Naive thymus-derived CD4-positive, alpha-beta T cell (primary cell): ENCODE measurements around the gene TANC2. TPM values are rescaled to one million over a fixed set of nuclear protein-coding genes. Genes with fewer than 3 reads are reported as not detected.

Experiments
- ATAC-seq: fragments of 150-1000 bp; cut with Tn5 transposase; 2 replicates; pipeline ENCODE4 v1.10.0; 2021; ENCODE audit warnings: mild to moderate bottlenecking, moderate library complexity
- CTCF ChIA-PET: fragments of 350-600 bp; sonication (Branson Sonifier 250); formaldehyde crosslinking; loops from one replicate; lab custom pipeline; 2021; ENCODE audit warnings: antibody characterized with exemption; lab: Charles Lee
- POLR2A ChIA-PET: fragments of 350-600 bp; sonication (Branson Sonifier 250); formaldehyde crosslinking; loops from one replicate; lab custom pipeline; 2021; ENCODE audit warnings: antibody characterized with exemption, inconsistent platforms; lab: Charles Lee
- DNase-seq, 9 donors: peaks; one replicate each; pipeline versions ENCODE4 v3.0.0 to v3.0.0-alpha.2; 2020 to 2022; ENCODE audit warnings: mixed read lengths in 1 of 9
- H3K27ac ChIP-seq: one replicate; pipeline ENCODE4 v1.7.0; 2013; ENCODE audit warnings: mild to moderate bottlenecking, low read depth, low read length, moderate library complexity
- H3K27me3 ChIP-seq, 2 donors: one replicate each; pipeline ENCODE4 v1.7.0; 2013; ENCODE audit warnings: low read length in 2 of 2, mild to moderate bottlenecking in 2 of 2, moderate library complexity in 2 of 2; ENCODE audit not compliant: control insufficient read depth in 2 of 2, insufficient read depth in 2 of 2
- H3K36me3 ChIP-seq, 3 experiments: 1 replicate in 2 of 3; 2 replicates in 1 of 3; pipeline ENCODE4 v1.7.0; 2013; ENCODE audit warnings: low read length in 3 of 3, mild to moderate bottlenecking in 3 of 3, moderate library complexity in 1 of 3; ENCODE audit not compliant: insufficient read depth in 3 of 3, control insufficient read depth in 2 of 3
- H3K4me1 ChIP-seq, 2 donors: one replicate each; pipeline ENCODE4 v1.7.0; 2013; ENCODE audit warnings: low read length in 2 of 2, mild to moderate bottlenecking in 2 of 2, moderate library complexity in 1 of 2; ENCODE audit not compliant: control insufficient read depth in 2 of 2, insufficient read depth in 2 of 2
- H3K4me3 ChIP-seq: 2 replicates; pipeline ENCODE4 v1.7.0; 2013; ENCODE audit warnings: mild to moderate bottlenecking, low read length
- H3K9me3 ChIP-seq, 3 experiments: 1 replicate in 2 of 3; 2 replicates in 1 of 3; pipeline ENCODE4 v1.7.0; 2013; ENCODE audit warnings: low read length in 3 of 3; ENCODE audit not compliant: control insufficient read depth in 2 of 3
- H3K27ac Mint-ChIP-seq, 9 donors: one replicate each; pipeline ENCODE4 v1.8.0; 2020 to 2022; ENCODE audit warnings: mixed read lengths in 9 of 9, mild to moderate bottlenecking in 8 of 9, moderate library complexity in 5 of 9, inconsistent platforms in 2 of 9
- H3K27me3 Mint-ChIP-seq, 5 donors: one replicate each; pipeline ENCODE4 v1.8.0; 2021 to 2022; ENCODE audit warnings: mixed read lengths in 5 of 5, mild to moderate bottlenecking in 1 of 5
- H3K36me3 Mint-ChIP-seq, 5 donors: one replicate each; pipeline ENCODE4 v1.8.0; 2020 to 2022; ENCODE audit warnings: mixed read lengths in 5 of 5, mild to moderate bottlenecking in 3 of 5, inconsistent platforms in 1 of 5
- H3K4me1 Mint-ChIP-seq, 7 donors: one replicate each; pipeline ENCODE4 v1.8.0; 2020 to 2022; ENCODE audit warnings: mixed read lengths in 7 of 7, mild to moderate bottlenecking in 3 of 7, inconsistent platforms in 1 of 7
- H3K4me3 Mint-ChIP-seq, 10 donors: one replicate each; pipeline ENCODE4 v1.8.0; 2020 to 2022; ENCODE audit warnings: mild to moderate bottlenecking in 10 of 10, mixed read lengths in 10 of 10, moderate library complexity in 6 of 10, inconsistent platforms in 2 of 10
- H3K9me3 Mint-ChIP-seq, 11 donors: one replicate each; pipeline ENCODE4 v1.8.0; 2020 to 2022; ENCODE audit warnings: mixed read lengths in 11 of 11, mild to moderate bottlenecking in 4 of 11, inconsistent platforms in 1 of 11, moderate library complexity in 1 of 11
- intact Hi-C, 2 donors: fragments of 100-400 bp; cut with micrococcal nuclease; formaldehyde crosslinking; loops; one replicate each; pipeline ENCODE4 v1.15.1; 2023
- microRNA-seq: library from miRNA; unstranded; fragments of <30 nt; microRNA quantifications from one replicate; pipeline ENCODE4 v1.2.0, GENCODE V29; 2022; ENCODE audit warnings: borderline microRNAs expressed
- polyA plus RNA-seq, 2 donors: library from polyadenylated mRNA; unstranded; fragments of 300-500 nt; fragmentation: Illumina TruSeq; gene quantifications; one replicate each; pipeline ENCODE4 v1.2.3, GENCODE V29; 2021
- total RNA-seq, 6 experiments: library from RNA in 5 of 6; stranded (reverse) in 5 of 6; gene quantifications; 1 replicate in 5 of 6; 2 replicates in 1 of 6; pipeline ENCODE4 v1.2.3 and lab custom pipeline; 2021 to 2026

TANC2 gene
- total and polyA plus RNA-seq, 7 experiments from 2014 or later, result 1.8 to 36.6 (median 26.1) TPM

DNA sequence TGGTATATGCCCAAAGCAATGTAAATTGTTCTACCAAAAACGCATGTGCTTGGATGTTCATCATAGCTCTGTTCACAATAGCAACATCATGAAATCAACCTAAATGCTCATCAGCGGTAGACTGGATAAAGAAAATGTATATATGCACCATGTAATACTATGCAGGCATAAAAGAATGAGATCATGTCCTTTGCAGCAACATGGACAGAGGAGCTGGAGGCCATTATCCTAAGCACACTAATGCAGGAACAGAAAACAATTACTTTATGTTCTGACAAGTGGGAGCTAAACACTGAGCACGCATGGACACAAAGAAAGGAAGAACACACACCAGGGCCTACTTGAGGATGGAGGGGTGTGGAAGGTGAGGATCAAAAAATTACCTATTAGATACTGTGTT is 33.7 kb downstream of the TANC2 start:
- no peak for DNase-seq
- Mint-ChIP-seq H3K9me3 (peaks cover 0 to 10% (median 2%) of the 10 kb centered on the region in 11 donors), H3K36me3 (peaks cover 0 to 13% (median 11%) of the 10 kb centered on the region in 5 donors), H3K27me3 (no peaks in the 10 kb centered on the region), H3K27ac (no peak overlapping the region), H3K4me3 (no peak overlapping the region), H3K4me1 (peaks cover 0 to 38% (median 22%) of the 10 kb centered on the region in 7 donors)
- ChIA-PET POLR2A (no interaction called here), CTCF (no interaction called here)
- no peak overlapping the region for H3K27ac ChIP-seq
- intact Hi-C loops, result loop anchor here in 1 of 2 donors (10.0 kb wide), 1 partner anchor 405 kb away; no protein-coding TSS in a partner anchor
- no peak for ATAC-seq
- H3K9me3 ChIP-seq, result no peaks in the 10 kb centered on the region
- H3K4me1 ChIP-seq, result no peaks in the 10 kb centered on the region
- no peaks in the 10 kb centered on the region for H3K36me3 ChIP-seq
- H3K4me3 ChIP-seq, result no peak overlapping the region
- no peaks in the 10 kb centered on the region for H3K27me3 ChIP-seq

DNA sequence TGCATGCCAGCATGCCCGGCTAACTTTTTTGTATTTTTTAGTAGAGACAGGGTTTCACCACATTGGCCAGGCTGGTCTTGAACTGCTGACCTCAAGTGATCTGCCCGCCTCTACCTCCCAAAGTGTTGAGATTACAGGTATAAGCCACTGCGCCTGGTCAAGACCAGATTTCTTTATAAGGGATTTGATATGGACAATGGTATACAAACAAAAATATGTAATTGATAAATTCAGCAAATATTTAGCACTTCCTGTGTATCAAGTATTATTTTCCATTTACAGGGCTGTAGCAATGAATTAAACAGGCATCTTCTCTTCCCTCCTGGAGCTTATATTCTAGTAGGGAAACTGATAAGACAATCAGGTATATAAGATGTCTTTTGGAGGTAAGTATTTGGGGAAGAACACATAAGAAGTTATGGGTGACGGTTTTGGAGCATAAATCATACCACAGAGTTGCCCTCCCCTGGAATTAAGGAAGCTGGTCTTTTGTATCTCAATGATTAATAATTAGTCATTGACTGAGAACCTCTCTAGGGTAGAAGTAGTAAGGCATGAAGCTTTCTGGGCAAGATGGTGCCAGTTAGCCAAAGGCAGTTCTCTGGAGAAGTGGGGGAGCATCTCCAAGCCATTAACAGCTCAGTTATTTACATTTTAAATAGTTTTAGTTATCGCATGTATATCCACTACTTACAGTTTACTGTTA is 35.8 kb downstream of the TANC2 start:
- Mint-ChIP-seq H3K4me3 (no peak overlapping the region), H3K4me1 (peaks cover 0 to 31% (median 11%) of the 10 kb centered on the region in 7 donors), H3K36me3 (peaks cover 0 to 12% (median 11%) of the 10 kb centered on the region in 5 donors), H3K27me3 (peaks cover 0 to 2% (median 0%) of the 10 kb centered on the region in 5 donors), H3K27ac (no peak overlapping the region), H3K9me3 (peaks cover 0 to 10% (median 2%) of the 10 kb centered on the region in 11 donors)
- H3K4me1 ChIP-seq, result no peaks in the 10 kb centered on the region
- no peaks in the 10 kb centered on the region for H3K36me3 ChIP-seq
- CTCF ChIA-PET, result no interaction called here
- POLR2A ChIA-PET, result no interaction called here
- intact Hi-C loops, result no loop called here
- H3K9me3 ChIP-seq, result no peaks in the 10 kb centered on the region
- no peak overlapping the region for H3K27ac ChIP-seq
- no peak for ATAC-seq
- no peak overlapping the region for H3K4me3 ChIP-seq
- H3K27me3 ChIP-seq, result no peaks in the 10 kb centered on the region
- DNase-seq, result no peak

DNA sequence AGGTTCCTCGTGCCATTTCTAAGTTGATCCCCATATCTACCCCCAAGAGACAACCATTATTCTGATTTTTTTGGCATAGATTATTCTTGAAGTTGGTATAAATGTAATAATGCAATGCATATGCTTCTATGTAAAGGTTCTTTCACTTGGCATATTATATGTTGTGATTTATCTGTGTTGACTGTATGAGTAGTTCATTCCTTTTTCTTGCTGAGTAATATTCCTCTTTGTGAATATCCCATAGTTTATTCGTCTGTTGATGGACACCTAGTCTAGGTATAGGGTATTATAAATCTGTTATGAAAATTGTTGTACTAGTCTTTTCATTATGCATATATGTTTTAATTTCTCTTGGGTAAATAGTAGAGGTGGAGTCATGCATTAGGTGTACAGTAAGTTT is 36.6 kb downstream of the TANC2 start:
- Histone ChIP-seq H3K36me3 (no peaks in the 10 kb centered on the region), H3K9me3 (no peaks in the 10 kb centered on the region), H3K4me1 (no peaks in the 10 kb centered on the region), H3K27me3 (no peaks in the 10 kb centered on the region), H3K4me3 (no peak overlapping the region), H3K27ac (no peak overlapping the region)
- peaks cover 0 to 12% (median 11%) of the 10 kb centered on the region in 5 donors for H3K36me3 Mint-ChIP-seq
- H3K9me3 Mint-ChIP-seq, result peaks cover 0 to 10% (median 2%) of the 10 kb centered on the region in 11 donors
- H3K27me3 Mint-ChIP-seq, result peaks cover 0 to 2% (median 0%) of the 10 kb centered on the region in 5 donors
- POLR2A ChIA-PET, result no interaction called here
- ATAC-seq (no peak), DNase-seq (no peak)
- H3K27ac Mint-ChIP-seq, result no peak overlapping the region
- no peak overlapping the region for H3K4me3 Mint-ChIP-seq
- CTCF ChIA-PET, result interaction anchor here (0.7 kb wide), 1 partner anchor 341 kb away, joined by 3 read pairs; no protein-coding TSS in a partner anchor
- intact Hi-C loops, result no loop called here
- H3K4me1 Mint-ChIP-seq, result peaks cover 0 to 32% (median 16%) of the 10 kb centered on the region in 7 donors

DNA sequence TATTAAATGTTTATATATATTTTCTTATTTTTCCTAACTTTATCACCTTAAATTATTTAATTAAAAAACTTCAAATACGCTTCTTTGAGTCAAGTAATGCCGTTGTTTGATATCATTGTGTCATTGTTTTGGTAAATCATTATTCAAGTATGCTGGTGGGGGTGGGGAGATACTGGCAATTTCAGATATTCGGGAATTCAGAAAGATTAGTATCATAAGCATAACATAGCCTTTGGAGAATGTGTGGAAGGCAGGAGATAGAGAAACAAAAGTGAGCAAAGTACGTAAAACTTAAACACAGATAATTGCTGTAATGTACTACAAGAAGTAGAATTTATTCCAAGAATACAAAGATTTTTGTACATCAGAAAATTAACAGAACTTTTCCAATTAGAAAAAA is 49.8 kb downstream of the TANC2 start:
- peaks cover 0 to 6% (median 0%) of the 10 kb centered on the region in 7 donors for H3K4me1 Mint-ChIP-seq
- ATAC-seq (no peak), DNase-seq (no peak)
- Histone ChIP-seq H3K27me3 (no peaks in the 10 kb centered on the region), H3K27ac (no peak overlapping the region), H3K4me3 (no peak overlapping the region), H3K36me3 (no peaks in the 10 kb centered on the region), H3K4me1 (no peaks in the 10 kb centered on the region), H3K9me3 (no peaks in the 10 kb centered on the region)
- H3K27ac Mint-ChIP-seq, result no peak overlapping the region
- H3K4me3 Mint-ChIP-seq, result no peak overlapping the region
- peaks cover 0 to 48% (median 34%) of the 10 kb centered on the region in 5 donors for H3K36me3 Mint-ChIP-seq
- ChIA-PET CTCF (no interaction called here), POLR2A (no interaction called here)
- intact Hi-C loops, result no loop called here
- H3K27me3 Mint-ChIP-seq, result no peaks in the 10 kb centered on the region
- peaks cover 0 to 15% (median 7%) of the 10 kb centered on the region in 11 donors for H3K9me3 Mint-ChIP-seq

Small RNAs within 50 kb of the gene (microRNA-seq; reads per million reads assigned to microRNA genes)
- not detected for gene MIR633

Other genes with a start within 250 kb of the TANC2 start
- under 1 TPM in 1 of 5 experiments, not detected in 4; 0.29 TPM for gene MARCHF10, start 157.9 kb upstream of the TANC2 start, total RNA-seq
- gene MARCHF10, start 157.9 kb upstream of the TANC2 start, polyA plus RNA-seq, result under 1 TPM; 0.13 to 0.43 TPM